ENCODE data around the gene CDKAL1.

Gene CDKAL1

GRCh38 chr6:20806669-20807068 is 272.4 kb downstream of the CDKAL1 start:
- no peaks in the 10 kb centered on the region for H3K27me3 ChIP-seq (ENCODE audit: control insufficient read depth, insufficient read depth, low read length)
- no peak overlapping the region for H3K4me3 ChIP-seq (ENCODE audit: low read length)
- no CpG with 5 or more reads among the region's 3 CpGs for WGBS (ENCODE audit: insufficient coverage, insufficient read length)
- no peak overlapping the region for H3K27ac ChIP-seq (ENCODE audit: low read length)
- no peaks in the 10 kb centered on the region for H3K9me3 ChIP-seq (ENCODE audit: control insufficient read depth, insufficient read depth, low read length)
- no peaks in the 10 kb centered on the region for H3K36me3 ChIP-seq (ENCODE audit: control insufficient read depth, insufficient read depth, low read length)
- peaks cover 3% of the 10 kb centered on the region; the same call in 1 of the 2 replicates for H3K4me1 ChIP-seq (ENCODE audit: control insufficient read depth, insufficient read depth, low read length)
- no peak for DNase-seq (ENCODE audit: low read depth, low spot score)

- no peaks in the 10 kb centered on the region for H3K27me3 ChIP-seq (ENCODE audit: control insufficient read depth, insufficient read depth, low read length)
- DNase-seq (ENCODE audit: low read depth, low spot score) = no peak
- no peaks in the 10 kb centered on the region for H3K9me3 ChIP-seq (ENCODE audit: control insufficient read depth, insufficient read depth, low read length)
- peaks cover 3% of the 10 kb centered on the region; the same call in 1 of the 2 replicates for H3K4me1 ChIP-seq (ENCODE audit: control insufficient read depth, insufficient read depth, low read length)
- H3K27ac ChIP-seq (ENCODE audit: low read length) = no peak overlapping the region
- H3K4me3 ChIP-seq (ENCODE audit: low read length) = no peak overlapping the region
- no peaks in the 10 kb centered on the region for H3K36me3 ChIP-seq (ENCODE audit: control insufficient read depth, insufficient read depth, low read length)
- no CpG with 5 or more reads among the region's 2 CpGs for WGBS (ENCODE audit: insufficient coverage, insufficient read length)
Measured at GRCh38 chr6:20808439-20808838, 274.2 kb downstream of the CDKAL1 start.

- H3K36me3 ChIP-seq (ENCODE audit: control insufficient read depth, insufficient read depth, low read length) = no peaks in the 10 kb centered on the region
- no peak overlapping the region for H3K27ac ChIP-seq (ENCODE audit: low read length)
- DNase-seq (ENCODE audit: low read depth, low spot score) = no peak
- peaks cover 3% of the 10 kb centered on the region; the same call in 1 of the 2 replicates for H3K4me1 ChIP-seq (ENCODE audit: control insufficient read depth, insufficient read depth, low read length)
- no peak overlapping the region for H3K4me3 ChIP-seq (ENCODE audit: low read length)
- no CpG with 5 or more reads among the region's 2 CpGs for WGBS (ENCODE audit: insufficient coverage, insufficient read length)
- H3K27me3 ChIP-seq (ENCODE audit: control insufficient read depth, insufficient read depth, low read length) = no peaks in the 10 kb centered on the region
- no peaks in the 10 kb centered on the region for H3K9me3 ChIP-seq (ENCODE audit: control insufficient read depth, insufficient read depth, low read length)
Measured at GRCh38 chr6:20808924-20809323, 274.7 kb downstream of the CDKAL1 start.

GRCh38 chr6:20810727-20811108 is 276.5 kb downstream of the CDKAL1 start:
- WGBS (ENCODE audit: insufficient coverage, insufficient read length) = no CpG with 5 or more reads among the region's 3 CpGs
- no peaks in the 10 kb centered on the region for H3K9me3 ChIP-seq (ENCODE audit: control insufficient read depth, insufficient read depth, low read length)
- peaks cover 3% of the 10 kb centered on the region; the same call in 1 of the 2 replicates for H3K4me1 ChIP-seq (ENCODE audit: control insufficient read depth, insufficient read depth, low read length)
- H3K4me3 ChIP-seq (ENCODE audit: low read length) = no peak overlapping the region
- no peaks in the 10 kb centered on the region for H3K36me3 ChIP-seq (ENCODE audit: control insufficient read depth, insufficient read depth, low read length)
- H3K27ac ChIP-seq (ENCODE audit: low read length) = no peak overlapping the region
- no peak for DNase-seq (ENCODE audit: low read depth, low spot score)
- H3K27me3 ChIP-seq (ENCODE audit: control insufficient read depth, insufficient read depth, low read length) = no peaks in the 10 kb centered on the region

GRCh38 chr6:20811109-20811761 is 277.0 kb downstream of the CDKAL1 start:
- H3K27me3 ChIP-seq (ENCODE audit: control insufficient read depth, insufficient read depth, low read length) = no peaks in the 10 kb centered on the region
- no peak overlapping the region for H3K4me3 ChIP-seq (ENCODE audit: low read length)
- peak; percentile 90 for DNase-seq (ENCODE audit: low read depth, low spot score)
- H3K4me1 ChIP-seq (ENCODE audit: control insufficient read depth, insufficient read depth, low read length) = peaks cover 3% of the 10 kb centered on the region; the same call in 1 of the 2 replicates
- no CpG with 5 or more reads among the region's 6 CpGs for WGBS (ENCODE audit: insufficient coverage, insufficient read length)
- H3K36me3 ChIP-seq (ENCODE audit: control insufficient read depth, insufficient read depth, low read length) = no peaks in the 10 kb centered on the region
- no peaks in the 10 kb centered on the region for H3K9me3 ChIP-seq (ENCODE audit: control insufficient read depth, insufficient read depth, low read length)
- H3K27ac ChIP-seq (ENCODE audit: low read length) = no peak overlapping the region

GRCh38 chr6:20812776-20813175 is 278.5 kb downstream of the CDKAL1 start:
- no peaks in the 10 kb centered on the region for H3K9me3 ChIP-seq (ENCODE audit: control insufficient read depth, insufficient read depth, low read length)
- DNase-seq (ENCODE audit: low read depth, low spot score) = no peak
- no peak overlapping the region for H3K27ac ChIP-seq (ENCODE audit: low read length)
- no peak overlapping the region for H3K4me3 ChIP-seq (ENCODE audit: low read length)
- peaks cover 3% of the 10 kb centered on the region; the same call in 1 of the 2 replicates for H3K4me1 ChIP-seq (ENCODE audit: control insufficient read depth, insufficient read depth, low read length)
- H3K36me3 ChIP-seq (ENCODE audit: control insufficient read depth, insufficient read depth, low read length) = no peaks in the 10 kb centered on the region
- H3K27me3 ChIP-seq (ENCODE audit: control insufficient read depth, insufficient read depth, low read length) = no peaks in the 10 kb centered on the region
- WGBS (ENCODE audit: insufficient coverage, insufficient read length) = no CpG with 5 or more reads among the region's 2 CpGs

GRCh38 chr6:20814494-20814893 is 280.2 kb downstream of the CDKAL1 start:
- Histone ChIP-seq H3K9me3 (ENCODE audit: control insufficient read depth, insufficient read depth, low read length) (no peaks in the 10 kb centered on the region), H3K4me3 (ENCODE audit: low read length) (no peak overlapping the region), H3K27me3 (ENCODE audit: control insufficient read depth, insufficient read depth, low read length) (no peaks in the 10 kb centered on the region), H3K27ac (ENCODE audit: low read length) (no peak overlapping the region), H3K4me1 (ENCODE audit: control insufficient read depth, insufficient read depth, low read length) (peaks cover 3% of the 10 kb centered on the region; the same call in 1 of the 2 replicates), H3K36me3 (ENCODE audit: control insufficient read depth, insufficient read depth, low read length) (no peaks in the 10 kb centered on the region)
- DNase-seq (ENCODE audit: low read depth, low spot score) = no peak
- no CpG with 5 or more reads among the region's 4 CpGs for WGBS (ENCODE audit: insufficient coverage, insufficient read length)

- no peak for DNase-seq (ENCODE audit: low read depth, low spot score)
- Histone ChIP-seq H3K4me3 (ENCODE audit: low read length) (no peak overlapping the region), H3K9me3 (ENCODE audit: control insufficient read depth, insufficient read depth, low read length) (no peaks in the 10 kb centered on the region), H3K27ac (ENCODE audit: low read length) (no peak overlapping the region), H3K36me3 (ENCODE audit: control insufficient read depth, insufficient read depth, low read length) (no peaks in the 10 kb centered on the region), H3K27me3 (ENCODE audit: control insufficient read depth, insufficient read depth, low read length) (no peaks in the 10 kb centered on the region), H3K4me1 (ENCODE audit: control insufficient read depth, insufficient read depth, low read length) (no peaks in the 10 kb centered on the region)
- WGBS (ENCODE audit: insufficient coverage, insufficient read length) = no CpG with 5 or more reads among the region's 1 CpG
Measured at GRCh38 chr6:20816126-20816525, 281.9 kb downstream of the CDKAL1 start.

GRCh38 chr6:20817806-20818320 is 283.6 kb downstream of the CDKAL1 start:
- no peak for DNase-seq (ENCODE audit: low read depth, low spot score)
- Histone ChIP-seq H3K36me3 (ENCODE audit: control insufficient read depth, insufficient read depth, low read length) (no peaks in the 10 kb centered on the region), H3K27ac (ENCODE audit: low read length) (no peak overlapping the region), H3K4me3 (ENCODE audit: low read length) (no peak overlapping the region), H3K9me3 (ENCODE audit: control insufficient read depth, insufficient read depth, low read length) (no peaks in the 10 kb centered on the region), H3K4me1 (ENCODE audit: control insufficient read depth, insufficient read depth, low read length) (no peaks in the 10 kb centered on the region), H3K27me3 (ENCODE audit: control insufficient read depth, insufficient read depth, low read length) (no peaks in the 10 kb centered on the region)
- WGBS (ENCODE audit: insufficient coverage, insufficient read length) = no CpG with 5 or more reads among the region's 2 CpGs

GRCh38 chr6:20819774-20820400 is 285.6 kb downstream of the CDKAL1 start:
- no CpG with 5 or more reads among the region's 7 CpGs for WGBS (ENCODE audit: insufficient coverage, insufficient read length)

More at GRCh38 chr6:20819774-20820400, 285.6 kb downstream of the CDKAL1 start:
- Histone ChIP-seq H3K27ac (ENCODE audit: low read length) (no peak overlapping the region), H3K36me3 (ENCODE audit: control insufficient read depth, insufficient read depth, low read length) (no peaks in the 10 kb centered on the region), H3K9me3 (ENCODE audit: control insufficient read depth, insufficient read depth, low read length) (no peaks in the 10 kb centered on the region), H3K4me3 (ENCODE audit: low read length) (no peak overlapping the region), H3K27me3 (ENCODE audit: control insufficient read depth, insufficient read depth, low read length) (no peaks in the 10 kb centered on the region), H3K4me1 (ENCODE audit: control insufficient read depth, insufficient read depth, low read length) (no peaks in the 10 kb centered on the region)
- no peak for DNase-seq (ENCODE audit: low read depth, low spot score)

Data from iPS DF 6.9 (cell line).